ENCODE measurements around the gene CDK14.

GRCh38 chr7:90859521-90859920 lies 263.4 kb downstream of the CDK14 start:
- TF ChIP-seq, protein P1, sequence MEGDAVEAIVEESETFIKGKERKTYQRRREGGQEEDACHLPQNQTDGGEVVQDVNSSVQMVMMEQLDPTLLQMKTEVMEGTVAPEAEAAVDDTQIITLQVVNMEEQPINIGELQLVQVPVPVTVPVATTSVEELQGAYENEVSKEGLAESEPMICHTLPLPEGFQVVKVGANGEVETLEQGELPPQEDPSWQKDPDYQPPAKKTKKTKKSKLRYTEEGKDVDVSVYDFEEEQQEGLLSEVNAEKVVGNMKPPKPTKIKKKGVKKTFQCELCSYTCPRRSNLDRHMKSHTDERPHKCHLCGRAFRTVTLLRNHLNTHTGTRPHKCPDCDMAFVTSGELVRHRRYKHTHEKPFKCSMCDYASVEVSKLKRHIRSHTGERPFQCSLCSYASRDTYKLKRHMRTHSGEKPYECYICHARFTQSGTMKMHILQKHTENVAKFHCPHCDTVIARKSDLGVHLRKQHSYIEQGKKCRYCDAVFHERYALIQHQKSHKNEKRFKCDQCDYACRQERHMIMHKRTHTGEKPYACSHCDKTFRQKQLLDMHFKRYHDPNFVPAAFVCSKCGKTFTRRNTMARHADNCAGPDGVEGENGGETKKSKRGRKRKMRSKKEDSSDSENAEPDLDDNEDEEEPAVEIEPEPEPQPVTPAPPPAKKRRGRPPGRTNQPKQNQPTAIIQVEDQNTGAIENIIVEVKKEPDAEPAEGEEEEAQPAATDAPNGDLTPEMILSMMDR (IDR thresholded peaks at IDR 0.05; ENCODE audit: low read length), result no peak
- no peak for TF ChIP-seq EZH2phosphoT487 (IDR thresholded peaks at IDR 0.05; ENCODE audit: low read length)
